Measurements from ENCODE around the gene GNAI1.

DNA sequence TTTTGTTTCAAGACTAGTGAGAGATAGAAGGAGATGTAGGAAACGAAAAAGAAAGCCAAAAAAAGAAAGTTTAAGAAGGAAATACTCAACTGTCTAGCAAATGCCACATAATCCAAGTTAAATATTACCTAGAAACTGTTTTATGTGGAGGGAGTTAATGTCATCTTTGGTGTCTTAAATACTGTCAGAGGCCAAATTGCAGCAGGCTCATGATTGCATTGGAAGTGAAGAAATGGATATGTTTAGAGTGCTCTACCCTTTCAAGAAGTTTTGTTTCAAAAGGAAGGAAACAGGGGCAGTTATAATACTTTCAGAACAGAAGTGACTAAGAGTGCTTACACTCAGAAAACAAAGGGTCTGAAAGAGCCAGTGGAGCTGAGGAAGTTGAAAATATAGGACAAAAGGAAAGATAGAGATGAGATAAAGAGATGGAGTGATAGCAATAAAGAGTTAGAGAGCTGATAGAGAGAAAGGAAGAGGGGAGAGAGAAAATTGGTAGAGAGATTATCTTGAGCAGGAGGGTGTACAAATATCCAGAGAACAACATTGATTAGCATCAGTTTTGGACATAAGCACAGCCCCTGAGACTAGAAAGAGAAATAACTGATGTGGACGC lies 28.0 kb upstream of the GNAI1 start:
- TF ChIP-seq EZH2phosphoT487 (IDR thresholded peaks at IDR 0.05; ENCODE audit: borderline replicate concordance, low read depth, low read length) = no peak
- TF ChIP-seq, protein P1, sequence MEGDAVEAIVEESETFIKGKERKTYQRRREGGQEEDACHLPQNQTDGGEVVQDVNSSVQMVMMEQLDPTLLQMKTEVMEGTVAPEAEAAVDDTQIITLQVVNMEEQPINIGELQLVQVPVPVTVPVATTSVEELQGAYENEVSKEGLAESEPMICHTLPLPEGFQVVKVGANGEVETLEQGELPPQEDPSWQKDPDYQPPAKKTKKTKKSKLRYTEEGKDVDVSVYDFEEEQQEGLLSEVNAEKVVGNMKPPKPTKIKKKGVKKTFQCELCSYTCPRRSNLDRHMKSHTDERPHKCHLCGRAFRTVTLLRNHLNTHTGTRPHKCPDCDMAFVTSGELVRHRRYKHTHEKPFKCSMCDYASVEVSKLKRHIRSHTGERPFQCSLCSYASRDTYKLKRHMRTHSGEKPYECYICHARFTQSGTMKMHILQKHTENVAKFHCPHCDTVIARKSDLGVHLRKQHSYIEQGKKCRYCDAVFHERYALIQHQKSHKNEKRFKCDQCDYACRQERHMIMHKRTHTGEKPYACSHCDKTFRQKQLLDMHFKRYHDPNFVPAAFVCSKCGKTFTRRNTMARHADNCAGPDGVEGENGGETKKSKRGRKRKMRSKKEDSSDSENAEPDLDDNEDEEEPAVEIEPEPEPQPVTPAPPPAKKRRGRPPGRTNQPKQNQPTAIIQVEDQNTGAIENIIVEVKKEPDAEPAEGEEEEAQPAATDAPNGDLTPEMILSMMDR (conservative IDR thresholded peaks at IDR 0.05; ENCODE audit: low read length) = no peak

All from OCI-LY7 (cell line).